C4-2B (cell line): ENCODE data around the gene RNF31.

Experiments
- CTCF ChIP-seq: fragments of 450-650 bp; conservative IDR thresholded peaks from 2 replicates; pipeline ENCODE4 v1.5.1; 2017; ENCODE audit warnings: mild to moderate bottlenecking
- ZFX ChIP-seq: fragments of 450-650 bp; IDR thresholded peaks from 2 replicates; pipeline ENCODE4 v1.6.1; 2017

DNA sequence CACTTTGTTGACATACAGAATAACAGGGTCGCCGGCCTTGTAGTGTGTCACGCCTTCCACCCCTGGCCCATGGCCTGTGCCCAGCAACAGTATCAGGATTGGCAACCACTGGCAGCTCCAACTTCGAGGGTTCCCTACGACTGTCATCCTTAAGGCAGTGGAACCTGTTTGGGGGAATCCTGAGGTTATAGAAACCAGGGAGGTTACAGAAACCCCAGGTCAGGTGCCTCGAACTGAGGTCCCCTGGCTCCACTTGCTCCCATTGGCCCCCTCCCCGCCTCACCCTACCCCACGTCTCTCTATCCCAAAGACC lies 47.5 kb downstream of the RNF31 start:
- no peak for TF ChIP-seq CTCF
- TF ChIP-seq ZFX, result no peak
